Measurements from ENCODE around the gene PTPMT1. TPM values are rescaled to one million over a fixed set of nuclear protein-coding genes. Genes with fewer than 3 reads are reported as not detected.

Gene PTPMT1
- total and polyA plus RNA-seq, 2 experiments from 2014 or later = 106 to 109 TPM

GRCh38 chr11:47538741-47539565 is 26.4 kb upstream of the PTPMT1 start (continued):
- no peak for TF ChIP-seq ZNF462 (CRISPR knock-in tag; IDR thresholded peaks at IDR 0.05)
- TF ChIP-seq ZNF114 (CRISPR knock-in tag; IDR thresholded peaks at IDR 0.05) = no peak
- no peak for TF ChIP-seq EZH2 (IDR thresholded peaks at IDR 0.05; ENCODE audit: low read depth, unreplicated experiment)
- TF ChIP-seq CREB1 (CRISPR knock-in tag; IDR thresholded peaks at IDR 0.05; ENCODE audit: low read depth) = no peak
- TF ChIP-seq STAT1 (IDR thresholded peaks at IDR 0.05; ENCODE audit: unreplicated experiment) = no peak

- Mint-ChIP-seq H3K4me1 (peaks cover 32% of the 10 kb centered on the region), H3K9me3 (no peaks in the 10 kb centered on the region; the same call in 2 of the 3 replicates), H3K36me3 (ENCODE audit: low read depth) (peaks cover 15% of the 10 kb centered on the region; the same call in 2 of the 3 replicates), H3K4me3 (no peak overlapping the region), H3K27me3 (ENCODE audit: insufficient read depth, low read depth, poor library complexity) (no peaks in the 10 kb centered on the region), H3K27ac (no peak overlapping the region)
- Histone ChIP-seq H3K27me3 (ENCODE audit: insufficient read depth) (no peaks in the 10 kb centered on the region), H3K27ac (ENCODE audit: low read depth) (peak overlapping the region; percentile 74), H3K4me3 (0 out of 2 replicates have a peak overlapping the region, but pooled peaks have one; percentile 18), H3K36me3 (ENCODE audit: insufficient read depth) (no peaks in the 10 kb centered on the region), H3K79me2 (replicated peaks; ENCODE audit: insufficient read depth) (peaks cover 100% of the 10 kb centered on the region), H3F3A (replicated peaks; ENCODE audit: low read depth) (peaks cover 10% of the 10 kb centered on the region; the same call in 1 of the 2 replicates), H4K20me1 (replicated peaks; ENCODE audit: insufficient read depth) (peaks cover 85% of the 10 kb centered on the region), H3K4me1 (ENCODE audit: insufficient read depth) (peaks cover 41% of the 10 kb centered on the region), H3K4me2 (peak overlapping the region; percentile 53), H2AFZ (no peak overlapping the region), H3K9me2 (ENCODE audit: insufficient read depth) (no peaks in the 10 kb centered on the region; the same call in 1 of the 2 replicates)
- no peak for TF ChIP-seq EZH2 (IDR thresholded peaks at IDR 0.05; ENCODE audit: low read depth, unreplicated experiment)
- TF ChIP-seq, protein P1, sequence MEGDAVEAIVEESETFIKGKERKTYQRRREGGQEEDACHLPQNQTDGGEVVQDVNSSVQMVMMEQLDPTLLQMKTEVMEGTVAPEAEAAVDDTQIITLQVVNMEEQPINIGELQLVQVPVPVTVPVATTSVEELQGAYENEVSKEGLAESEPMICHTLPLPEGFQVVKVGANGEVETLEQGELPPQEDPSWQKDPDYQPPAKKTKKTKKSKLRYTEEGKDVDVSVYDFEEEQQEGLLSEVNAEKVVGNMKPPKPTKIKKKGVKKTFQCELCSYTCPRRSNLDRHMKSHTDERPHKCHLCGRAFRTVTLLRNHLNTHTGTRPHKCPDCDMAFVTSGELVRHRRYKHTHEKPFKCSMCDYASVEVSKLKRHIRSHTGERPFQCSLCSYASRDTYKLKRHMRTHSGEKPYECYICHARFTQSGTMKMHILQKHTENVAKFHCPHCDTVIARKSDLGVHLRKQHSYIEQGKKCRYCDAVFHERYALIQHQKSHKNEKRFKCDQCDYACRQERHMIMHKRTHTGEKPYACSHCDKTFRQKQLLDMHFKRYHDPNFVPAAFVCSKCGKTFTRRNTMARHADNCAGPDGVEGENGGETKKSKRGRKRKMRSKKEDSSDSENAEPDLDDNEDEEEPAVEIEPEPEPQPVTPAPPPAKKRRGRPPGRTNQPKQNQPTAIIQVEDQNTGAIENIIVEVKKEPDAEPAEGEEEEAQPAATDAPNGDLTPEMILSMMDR (conservative IDR thresholded peaks at IDR 0.05; ENCODE audit: low read depth in 2 of 2) = 0 out of 4 replicates have a peak, but pooled peaks of 1 of the 2 experiments have one; percentile 13
- DNase-seq (ENCODE audit: low spot score) = no peak
- no peak for ATAC-seq
Measured at GRCh38 chr11:47539681-47540039, 25.7 kb upstream of the PTPMT1 start.

All from GM23338 (cell line).